K562 treated with DMSO at 1 percent for 24 hours (cell line): Measurements from ENCODE around the gene ERICH6B. TPM values are rescaled to one million over a fixed set of nuclear protein-coding genes. Genes with fewer than 3 reads are reported as not detected.

ENCODE experiments used
- total RNA-seq: library from RNA; unstranded; fragments of 300-600 nt; gene quantifications from 2 replicates; pipeline ENCODE4 v1.2.3, GENCODE V29; 2022; ENCODE audit warnings: low read depth; ENCODE audit not compliant: insufficient read depth

Gene ERICH6B
- total RNA-seq: not detected in 2 replicates

GRCh38 chr13:45615501-45616101, at the start of gene ERICH6B:
Gene ERICH6B (minus strand): TSS chr13:45615739. CDS start chr13:45597005, 18,734 bp downstream.

Other genes with a start within 250 kb of the ERICH6B start
- 6.3 and 7.7 TPM in 2 replicates for gene SLC25A30, start 197.4 kb downstream of the ERICH6B start, total RNA-seq
- gene COG3, start 150.8 kb downstream of the ERICH6B start, total RNA-seq: 16.5 and 19.6 TPM in 2 replicates
- 0.24 TPM in 1 of 2 replicates, not detected in the other for gene CBY2, start 86.6 kb upstream of the ERICH6B start, total RNA-seq
- gene SIAH3, start 236.0 kb upstream of the ERICH6B start, total RNA-seq: not detected in 2 replicates